Measurements from ENCODE around the gene IQCH. TPM values are rescaled to one million over a fixed set of nuclear protein-coding genes. Genes with fewer than 3 reads are reported as not detected.

The IQCH gene
- total and polyA plus RNA-seq, 9 of the 15 experiments (the other 6 are each of a cell fraction or from before 2014, with no cell fraction given), result 1.8 to 3.9 (median 2.7) TPM

DNA sequence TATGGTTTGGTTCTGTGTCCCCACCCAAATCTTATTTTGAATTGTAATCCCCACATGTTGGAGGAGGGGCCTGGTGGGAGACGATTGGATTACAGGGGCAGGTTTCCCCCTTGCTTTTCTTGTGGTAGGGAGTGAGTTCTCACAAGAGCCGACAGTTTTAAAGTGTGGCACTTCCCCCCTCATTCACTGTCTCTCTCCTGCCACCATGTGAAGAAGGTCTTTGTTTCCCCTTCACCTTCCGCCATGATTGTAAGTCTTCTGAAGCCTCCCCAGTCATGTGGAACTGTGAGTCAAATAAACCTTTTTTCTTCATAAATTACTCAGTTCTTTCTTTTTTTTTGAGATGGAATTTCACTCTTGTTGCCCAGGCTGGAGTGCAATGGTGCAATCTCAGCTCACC lies 124.9 kb downstream of the IQCH start (continued):
- TF ChIP-seq, protein P1, sequence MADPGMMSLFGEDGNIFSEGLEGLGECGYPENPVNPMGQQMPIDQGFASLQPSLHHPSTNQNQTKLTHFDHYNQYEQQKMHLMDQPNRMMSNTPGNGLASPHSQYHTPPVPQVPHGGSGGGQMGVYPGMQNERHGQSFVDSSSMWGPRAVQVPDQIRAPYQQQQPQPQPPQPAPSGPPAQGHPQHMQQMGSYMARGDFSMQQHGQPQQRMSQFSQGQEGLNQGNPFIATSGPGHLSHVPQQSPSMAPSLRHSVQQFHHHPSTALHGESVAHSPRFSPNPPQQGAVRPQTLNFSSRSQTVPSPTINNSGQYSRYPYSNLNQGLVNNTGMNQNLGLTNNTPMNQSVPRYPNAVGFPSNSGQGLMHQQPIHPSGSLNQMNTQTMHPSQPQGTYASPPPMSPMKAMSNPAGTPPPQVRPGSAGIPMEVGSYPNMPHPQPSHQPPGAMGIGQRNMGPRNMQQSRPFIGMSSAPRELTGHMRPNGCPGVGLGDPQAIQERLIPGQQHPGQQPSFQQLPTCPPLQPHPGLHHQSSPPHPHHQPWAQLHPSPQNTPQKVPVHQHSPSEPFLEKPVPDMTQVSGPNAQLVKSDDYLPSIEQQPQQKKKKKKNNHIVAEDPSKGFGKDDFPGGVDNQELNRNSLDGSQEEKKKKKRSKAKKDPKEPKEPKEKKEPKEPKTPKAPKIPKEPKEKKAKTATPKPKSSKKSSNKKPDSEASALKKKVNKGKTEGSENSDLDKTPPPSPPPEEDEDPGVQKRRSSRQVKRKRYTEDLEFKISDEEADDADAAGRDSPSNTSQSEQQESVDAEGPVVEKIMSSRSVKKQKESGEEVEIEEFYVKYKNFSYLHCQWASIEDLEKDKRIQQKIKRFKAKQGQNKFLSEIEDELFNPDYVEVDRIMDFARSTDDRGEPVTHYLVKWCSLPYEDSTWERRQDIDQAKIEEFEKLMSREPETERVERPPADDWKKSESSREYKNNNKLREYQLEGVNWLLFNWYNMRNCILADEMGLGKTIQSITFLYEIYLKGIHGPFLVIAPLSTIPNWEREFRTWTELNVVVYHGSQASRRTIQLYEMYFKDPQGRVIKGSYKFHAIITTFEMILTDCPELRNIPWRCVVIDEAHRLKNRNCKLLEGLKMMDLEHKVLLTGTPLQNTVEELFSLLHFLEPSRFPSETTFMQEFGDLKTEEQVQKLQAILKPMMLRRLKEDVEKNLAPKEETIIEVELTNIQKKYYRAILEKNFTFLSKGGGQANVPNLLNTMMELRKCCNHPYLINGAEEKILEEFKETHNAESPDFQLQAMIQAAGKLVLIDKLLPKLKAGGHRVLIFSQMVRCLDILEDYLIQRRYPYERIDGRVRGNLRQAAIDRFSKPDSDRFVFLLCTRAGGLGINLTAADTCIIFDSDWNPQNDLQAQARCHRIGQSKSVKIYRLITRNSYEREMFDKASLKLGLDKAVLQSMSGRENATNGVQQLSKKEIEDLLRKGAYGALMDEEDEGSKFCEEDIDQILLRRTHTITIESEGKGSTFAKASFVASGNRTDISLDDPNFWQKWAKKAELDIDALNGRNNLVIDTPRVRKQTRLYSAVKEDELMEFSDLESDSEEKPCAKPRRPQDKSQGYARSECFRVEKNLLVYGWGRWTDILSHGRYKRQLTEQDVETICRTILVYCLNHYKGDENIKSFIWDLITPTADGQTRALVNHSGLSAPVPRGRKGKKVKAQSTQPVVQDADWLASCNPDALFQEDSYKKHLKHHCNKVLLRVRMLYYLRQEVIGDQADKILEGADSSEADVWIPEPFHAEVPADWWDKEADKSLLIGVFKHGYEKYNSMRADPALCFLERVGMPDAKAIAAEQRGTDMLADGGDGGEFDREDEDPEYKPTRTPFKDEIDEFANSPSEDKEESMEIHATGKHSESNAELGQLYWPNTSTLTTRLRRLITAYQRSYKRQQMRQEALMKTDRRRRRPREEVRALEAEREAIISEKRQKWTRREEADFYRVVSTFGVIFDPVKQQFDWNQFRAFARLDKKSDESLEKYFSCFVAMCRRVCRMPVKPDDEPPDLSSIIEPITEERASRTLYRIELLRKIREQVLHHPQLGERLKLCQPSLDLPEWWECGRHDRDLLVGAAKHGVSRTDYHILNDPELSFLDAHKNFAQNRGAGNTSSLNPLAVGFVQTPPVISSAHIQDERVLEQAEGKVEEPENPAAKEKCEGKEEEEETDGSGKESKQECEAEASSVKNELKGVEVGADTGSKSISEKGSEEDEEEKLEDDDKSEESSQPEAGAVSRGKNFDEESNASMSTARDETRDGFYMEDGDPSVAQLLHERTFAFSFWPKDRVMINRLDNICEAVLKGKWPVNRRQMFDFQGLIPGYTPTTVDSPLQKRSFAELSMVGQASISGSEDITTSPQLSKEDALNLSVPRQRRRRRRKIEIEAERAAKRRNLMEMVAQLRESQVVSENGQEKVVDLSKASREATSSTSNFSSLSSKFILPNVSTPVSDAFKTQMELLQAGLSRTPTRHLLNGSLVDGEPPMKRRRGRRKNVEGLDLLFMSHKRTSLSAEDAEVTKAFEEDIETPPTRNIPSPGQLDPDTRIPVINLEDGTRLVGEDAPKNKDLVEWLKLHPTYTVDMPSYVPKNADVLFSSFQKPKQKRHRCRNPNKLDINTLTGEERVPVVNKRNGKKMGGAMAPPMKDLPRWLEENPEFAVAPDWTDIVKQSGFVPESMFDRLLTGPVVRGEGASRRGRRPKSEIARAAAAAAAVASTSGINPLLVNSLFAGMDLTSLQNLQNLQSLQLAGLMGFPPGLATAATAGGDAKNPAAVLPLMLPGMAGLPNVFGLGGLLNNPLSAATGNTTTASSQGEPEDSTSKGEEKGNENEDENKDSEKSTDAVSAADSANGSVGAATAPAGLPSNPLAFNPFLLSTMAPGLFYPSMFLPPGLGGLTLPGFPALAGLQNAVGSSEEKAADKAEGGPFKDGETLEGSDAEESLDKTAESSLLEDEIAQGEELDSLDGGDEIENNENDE (IDR thresholded peaks at IDR 0.05; ENCODE audit: low read depth, low read length), result no peak
- TF ChIP-seq ZNF232 (CRISPR knock-in tag; IDR thresholded peaks at IDR 0.05), result no peak
- TF ChIP-seq, protein P2, sequence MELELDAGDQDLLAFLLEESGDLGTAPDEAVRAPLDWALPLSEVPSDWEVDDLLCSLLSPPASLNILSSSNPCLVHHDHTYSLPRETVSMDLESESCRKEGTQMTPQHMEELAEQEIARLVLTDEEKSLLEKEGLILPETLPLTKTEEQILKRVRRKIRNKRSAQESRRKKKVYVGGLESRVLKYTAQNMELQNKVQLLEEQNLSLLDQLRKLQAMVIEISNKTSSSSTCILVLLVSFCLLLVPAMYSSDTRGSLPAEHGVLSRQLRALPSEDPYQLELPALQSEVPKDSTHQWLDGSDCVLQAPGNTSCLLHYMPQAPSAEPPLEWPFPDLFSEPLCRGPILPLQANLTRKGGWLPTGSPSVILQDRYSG (tag; conservative IDR thresholded peaks at IDR 0.05; ENCODE audit: low read depth), result no peak

Measured in K562 (cell line).